Testis (tissue), 2 donors: Measurements from ENCODE around the gene SLC35B2.

ENCODE experiments used
- POLR2A ChIP-seq: fragments of 450-650 bp; IDR thresholded peaks from one replicate; pipeline ENCODE4 v1.6.1; 2017; ENCODE audit warnings: antibody characterized with exemption, mild to moderate bottlenecking, moderate library complexity
- TF ChIP-seq, protein P1 (sequence below), 3 experiments: fragments of 450-650 bp in 2 of 3; fragments of 200-600 bp in 1 of 3; sonication (generic) in 1 of 3; IDR thresholded peaks; one replicate each; pipeline ENCODE4 v1.5.1; 2016 to 2019; ENCODE audit warnings: antibody characterized with exemption in 3 of 3, mild to moderate bottlenecking in 2 of 3, moderate library complexity in 1 of 3

GRCh38 chr6:44301106-44301505 lies 43.8 kb upstream of the SLC35B2 start:
- TF ChIP-seq, protein P1, sequence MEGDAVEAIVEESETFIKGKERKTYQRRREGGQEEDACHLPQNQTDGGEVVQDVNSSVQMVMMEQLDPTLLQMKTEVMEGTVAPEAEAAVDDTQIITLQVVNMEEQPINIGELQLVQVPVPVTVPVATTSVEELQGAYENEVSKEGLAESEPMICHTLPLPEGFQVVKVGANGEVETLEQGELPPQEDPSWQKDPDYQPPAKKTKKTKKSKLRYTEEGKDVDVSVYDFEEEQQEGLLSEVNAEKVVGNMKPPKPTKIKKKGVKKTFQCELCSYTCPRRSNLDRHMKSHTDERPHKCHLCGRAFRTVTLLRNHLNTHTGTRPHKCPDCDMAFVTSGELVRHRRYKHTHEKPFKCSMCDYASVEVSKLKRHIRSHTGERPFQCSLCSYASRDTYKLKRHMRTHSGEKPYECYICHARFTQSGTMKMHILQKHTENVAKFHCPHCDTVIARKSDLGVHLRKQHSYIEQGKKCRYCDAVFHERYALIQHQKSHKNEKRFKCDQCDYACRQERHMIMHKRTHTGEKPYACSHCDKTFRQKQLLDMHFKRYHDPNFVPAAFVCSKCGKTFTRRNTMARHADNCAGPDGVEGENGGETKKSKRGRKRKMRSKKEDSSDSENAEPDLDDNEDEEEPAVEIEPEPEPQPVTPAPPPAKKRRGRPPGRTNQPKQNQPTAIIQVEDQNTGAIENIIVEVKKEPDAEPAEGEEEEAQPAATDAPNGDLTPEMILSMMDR (IDR thresholded peaks at IDR 0.05), result no peak
- TF ChIP-seq POLR2A, result no peak
